SU-DHL-6 (cell line): ENCODE results near the gene CDHR2.

ENCODE experiments used
- H2AFZ ChIP-seq: fragments of 200-600 bp; sonication (generic); 2 replicates; pipeline ENCODE4 v1.6.1; 2014; ENCODE audit warnings: low read depth, mild to moderate bottlenecking, moderate library complexity, mixed read lengths, antibody characterized with exemption, low read length; ENCODE audit not compliant: severe bottlenecking
- H3F3A ChIP-seq: fragments of 200-600 bp; shearing (Covaris generic); 2 replicates; pipeline ENCODE4 v1.6.0; 2016; ENCODE audit warnings: antibody characterized with exemption, mild to moderate bottlenecking; ENCODE audit not compliant: insufficient read depth
- H3K27ac ChIP-seq: fragments of 200-600 bp; sonication (generic); 2 replicates; pipeline ENCODE4 v1.5.1; 2016; ENCODE audit warnings: low read depth, mild to moderate bottlenecking, low read length, moderate library complexity, mixed read lengths
- H3K27me3 ChIP-seq: fragments of 200-600 bp; sonication (generic), shearing (Covaris generic); 2 replicates; pipeline ENCODE4 v1.6.0; 2014; ENCODE audit warnings: mild to moderate bottlenecking, low read length
- H3K36me3 ChIP-seq: fragments of 200-600 bp; sonication (generic); 2 replicates; pipeline ENCODE4 v1.6.1; 2014; ENCODE audit warnings: mild to moderate bottlenecking, low read length, mixed read lengths
- H3K4me2 ChIP-seq: fragments of 300-600, 200-600 bp; shearing (Covaris generic), sonication (generic); 2 replicates; pipeline ENCODE4 v1.6.0; 2014; ENCODE audit warnings: low read length, low read depth, mild to moderate bottlenecking; ENCODE audit not compliant: poor library complexity, severe bottlenecking
- H3K4me3 ChIP-seq: fragments of 200-600 bp; sonication (generic); 2 replicates; pipeline ENCODE4 v1.5.1; 2014; ENCODE audit warnings: antibody characterized with exemption, low read length, mild to moderate bottlenecking, mixed read lengths; ENCODE audit not compliant: insufficient read depth, poor library complexity, severe bottlenecking
- H3K79me2 ChIP-seq: fragments of 200-600 bp; sonication (generic); 2 replicates; pipeline ENCODE4 v1.6.1; 2014; ENCODE audit warnings: mild to moderate bottlenecking, low read length, moderate library complexity; ENCODE audit not compliant: insufficient read depth
- H3K9ac ChIP-seq: fragments of 200-600 bp; sonication (generic); 2 replicates; pipeline ENCODE4 v1.7.0; 2014; ENCODE audit warnings: mild to moderate bottlenecking, low read length
- H3K9me2 ChIP-seq: fragments of 200-600 bp; sonication (generic); replicated peaks from 2 replicates; pipeline ENCODE4 v1.6.1; 2014; ENCODE audit warnings: low read length; ENCODE audit not compliant: insufficient read depth
- H3K9me3 ChIP-seq: fragments of 200-600 bp; sonication (generic); 2 replicates; pipeline ENCODE4 v1.6.1; 2014; ENCODE audit warnings: low read length, mixed read lengths; ENCODE audit not compliant: insufficient read depth
- H4K20me1 ChIP-seq: fragments of 200-600 bp; sonication (generic); 2 replicates; pipeline ENCODE4 v1.6.1; 2014; ENCODE audit warnings: low read depth, mild to moderate bottlenecking, antibody characterized with exemption, low read length, moderate library complexity, mixed read lengths
- CTCF ChIP-seq: fragments of 200-600 bp; sonication (generic); IDR thresholded peaks from one replicate; pipeline ENCODE4 v1.5.1; 2017; ENCODE audit warnings: antibody characterized with exemption, mild to moderate bottlenecking, low read length, moderate library complexity; ENCODE audit not compliant: insufficient read depth, poor library complexity, severe bottlenecking
- EZH2phosphoT487 ChIP-seq: fragments of 200-600 bp; sonication (generic), shearing (Covaris generic); conservative IDR thresholded peaks from 2 replicates; pipeline ENCODE4 v1.6.1; 2018; ENCODE audit warnings: mild to moderate bottlenecking, antibody characterized with exemption, low read length, moderate library complexity, mixed read lengths

Gene CDHR2

GRCh38 chr5:176513788-176514187 is 35.4 kb upstream of the CDHR2 start:
- Histone ChIP-seq H2AFZ (no peak overlapping the region), H3K36me3 (no peaks in the 10 kb centered on the region), H4K20me1 (no peaks in the 10 kb centered on the region), H3K9ac (no peak overlapping the region), H3K4me3 (no peak overlapping the region), H3K4me2 (no peak overlapping the region), H3K79me2 (no peaks in the 10 kb centered on the region), H3K27me3 (no peaks in the 10 kb centered on the region), H3F3A (peaks cover 3% of the 10 kb centered on the region; the same call in 1 of the 2 replicates), H3K27ac (no peak overlapping the region), H3K9me3 (no peaks in the 10 kb centered on the region), H3K9me2 (no peaks in the 10 kb centered on the region)
- TF ChIP-seq CTCF (no peak), EZH2phosphoT487 (no peak)

- no peaks in the 10 kb centered on the region for H3K36me3 ChIP-seq
- TF ChIP-seq CTCF: no peak
- TF ChIP-seq EZH2phosphoT487: no peak
- no peaks in the 10 kb centered on the region for H3K9me3 ChIP-seq
- no peaks in the 10 kb centered on the region for H3K9me2 ChIP-seq
- H4K20me1 ChIP-seq: no peaks in the 10 kb centered on the region
- no peaks in the 10 kb centered on the region for H3K27me3 ChIP-seq
- H3K4me2 ChIP-seq: peak overlapping the region; percentile 45
- H3F3A ChIP-seq: peaks cover 3% of the 10 kb centered on the region; the same call in 1 of the 2 replicates
- H3K4me3 ChIP-seq: no peak overlapping the region
- no peak overlapping the region for H2AFZ ChIP-seq
- H3K27ac ChIP-seq: peak overlapping the region; percentile 55
- H3K79me2 ChIP-seq: no peaks in the 10 kb centered on the region
- no peak overlapping the region for H3K9ac ChIP-seq
Measured at GRCh38 chr5:176514244-176514950, 34.7 kb upstream of the CDHR2 start.

- peaks cover 3% of the 10 kb centered on the region; the same call in 1 of the 2 replicates for H3F3A ChIP-seq
- H3K4me2 ChIP-seq: no peak overlapping the region
- H3K27ac ChIP-seq: no peak overlapping the region
- no peak overlapping the region for H3K4me3 ChIP-seq
- no peaks in the 10 kb centered on the region for H4K20me1 ChIP-seq
- no peaks in the 10 kb centered on the region for H3K9me3 ChIP-seq
- H3K36me3 ChIP-seq: no peaks in the 10 kb centered on the region
- H3K9me2 ChIP-seq: no peaks in the 10 kb centered on the region
- no peak for TF ChIP-seq CTCF
- TF ChIP-seq EZH2phosphoT487: no peak
- H3K79me2 ChIP-seq: no peaks in the 10 kb centered on the region
- H2AFZ ChIP-seq: no peak overlapping the region
- H3K27me3 ChIP-seq: no peaks in the 10 kb centered on the region
- H3K9ac ChIP-seq: no peak overlapping the region
Measured at GRCh38 chr5:176515396-176515795, 33.7 kb upstream of the CDHR2 start.
